ENCODE results near the gene KCNK10. TPM values are rescaled to one million over a fixed set of nuclear protein-coding genes. Genes with fewer than 3 reads are reported as not detected.

Gene KCNK10
- total RNA-seq, 6 donors from 2014 or later: 0.13 to 0.30 TPM; not detected in 4

DNA sequence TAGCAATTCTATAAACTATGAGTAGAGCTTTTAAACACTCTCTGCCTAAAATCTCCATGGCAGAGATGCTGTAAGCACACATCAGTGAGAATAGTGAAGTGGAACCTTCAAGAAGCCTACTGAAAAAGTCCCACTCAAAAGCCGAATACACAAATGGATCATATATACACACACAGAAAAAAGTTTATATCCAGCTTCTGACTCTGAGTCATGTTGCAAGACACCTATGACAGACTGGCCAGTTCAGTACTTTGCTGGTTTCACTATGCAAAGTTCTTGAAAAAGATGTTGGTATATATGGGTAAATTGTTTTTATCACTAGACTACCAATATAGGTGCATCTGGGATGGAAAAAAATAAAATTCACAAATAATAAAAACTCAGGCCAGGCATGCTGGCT is 126.1 kb downstream of the KCNK10 start:
- no peaks in the 10 kb centered on the region for H3K4me1 ChIP-seq
- H3K4me3 ChIP-seq: no peak overlapping the region
- H3K27ac ChIP-seq: no peak overlapping the region
- WGBS, 2 donors: 58 to 93% methylated on average over 1 of the region's 1 CpG
- no peaks in the 10 kb centered on the region for H3K36me3 ChIP-seq
- ATAC-seq (ENCODE audit: low FRiP score in 2 of 2) (no peak), DNase-seq (no peak)
- TF ChIP-seq, protein P1, sequence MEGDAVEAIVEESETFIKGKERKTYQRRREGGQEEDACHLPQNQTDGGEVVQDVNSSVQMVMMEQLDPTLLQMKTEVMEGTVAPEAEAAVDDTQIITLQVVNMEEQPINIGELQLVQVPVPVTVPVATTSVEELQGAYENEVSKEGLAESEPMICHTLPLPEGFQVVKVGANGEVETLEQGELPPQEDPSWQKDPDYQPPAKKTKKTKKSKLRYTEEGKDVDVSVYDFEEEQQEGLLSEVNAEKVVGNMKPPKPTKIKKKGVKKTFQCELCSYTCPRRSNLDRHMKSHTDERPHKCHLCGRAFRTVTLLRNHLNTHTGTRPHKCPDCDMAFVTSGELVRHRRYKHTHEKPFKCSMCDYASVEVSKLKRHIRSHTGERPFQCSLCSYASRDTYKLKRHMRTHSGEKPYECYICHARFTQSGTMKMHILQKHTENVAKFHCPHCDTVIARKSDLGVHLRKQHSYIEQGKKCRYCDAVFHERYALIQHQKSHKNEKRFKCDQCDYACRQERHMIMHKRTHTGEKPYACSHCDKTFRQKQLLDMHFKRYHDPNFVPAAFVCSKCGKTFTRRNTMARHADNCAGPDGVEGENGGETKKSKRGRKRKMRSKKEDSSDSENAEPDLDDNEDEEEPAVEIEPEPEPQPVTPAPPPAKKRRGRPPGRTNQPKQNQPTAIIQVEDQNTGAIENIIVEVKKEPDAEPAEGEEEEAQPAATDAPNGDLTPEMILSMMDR (IDR thresholded peaks at IDR 0.05): no peak
- TF ChIP-seq EP300 (IDR thresholded peaks at IDR 0.05) (no peak), POLR2A (IDR thresholded peaks at IDR 0.05) (no peak), POLR2AphosphoS5 (IDR thresholded peaks at IDR 0.05) (no peak)
- no peaks in the 10 kb centered on the region for H3K27me3 ChIP-seq
- H3K9me3 ChIP-seq: no peaks in the 10 kb centered on the region

- WGBS, 2 donors: 65 to 70% methylated on average over 7 of the region's 7 CpGs
- no peaks in the 10 kb centered on the region for H3K9me3 ChIP-seq
- no peak overlapping the region for H3K27ac ChIP-seq
- H3K4me3 ChIP-seq: no peak overlapping the region
- H3K27me3 ChIP-seq: no peaks in the 10 kb centered on the region
- ATAC-seq (ENCODE audit: low FRiP score in 2 of 2): no peak
- no peak for DNase-seq
- H3K4me1 ChIP-seq: no peaks in the 10 kb centered on the region
- TF ChIP-seq POLR2A (IDR thresholded peaks at IDR 0.05) (no peak), EP300 (IDR thresholded peaks at IDR 0.05) (no peak)
- no peaks in the 10 kb centered on the region for H3K36me3 ChIP-seq
These were observed 126.8 kb downstream of the KCNK10 start for GRCh38 chr14:88196116-88196890.

GRCh38 chr14:88195676-88196075 is 127.4 kb downstream of the KCNK10 start:
- DNase-seq: no peak
- H3K27ac ChIP-seq: no peak overlapping the region
- 26 to 36% methylated on average over 7 of the region's 7 CpGs for WGBS, 2 donors

DNA sequence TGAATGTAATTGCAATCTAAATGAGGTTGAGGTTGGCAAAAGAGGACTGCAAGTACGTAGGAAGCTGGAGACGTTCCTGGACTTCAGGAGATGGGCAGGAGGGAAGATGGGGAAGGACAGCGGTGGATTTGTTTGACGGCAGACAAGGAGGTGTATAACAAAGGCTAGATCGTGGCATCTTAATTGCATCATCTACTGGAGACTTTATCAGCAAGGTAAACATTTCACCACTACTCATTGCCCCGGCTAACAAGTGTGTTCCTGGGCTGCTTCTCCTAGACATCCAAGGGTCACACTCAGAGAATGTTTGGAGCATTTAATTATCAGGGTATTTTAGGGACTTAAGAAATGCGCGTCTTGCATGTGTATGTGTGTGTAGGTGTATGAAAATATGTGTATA is 128.5 kb downstream of the KCNK10 start:
- no peaks in the 10 kb centered on the region for H3K36me3 ChIP-seq
- peaks cover 0 to 3% (median 0%) of the 10 kb centered on the region in 4 donors for H3K4me1 ChIP-seq
- H3K27me3 ChIP-seq: no peaks in the 10 kb centered on the region
- no peak overlapping the region for H3K27ac ChIP-seq
- TF ChIP-seq, protein P1 (IDR thresholded peaks at IDR 0.05): no peak
- TF ChIP-seq EP300 (IDR thresholded peaks at IDR 0.05): no peak
- no peak for TF ChIP-seq POLR2AphosphoS5 (IDR thresholded peaks at IDR 0.05)
- no peak for TF ChIP-seq POLR2A (IDR thresholded peaks at IDR 0.05)
- H3K4me3 ChIP-seq: no peak overlapping the region
- H3K9me3 ChIP-seq: no peaks in the 10 kb centered on the region
- DNase-seq (no peak), ATAC-seq (ENCODE audit: low FRiP score in 2 of 2) (no peak)
- WGBS, 2 donors: 40 to 41% methylated on average over 8 of the region's 8 CpGs

More at GRCh38 chr14:88195676-88196075, 127.4 kb downstream of the KCNK10 start:
- Histone ChIP-seq H3K4me3 (no peak overlapping the region), H3K4me1 (no peaks in the 10 kb centered on the region), H3K9me3 (no peaks in the 10 kb centered on the region), H3K27me3 (no peaks in the 10 kb centered on the region), H3K36me3 (no peaks in the 10 kb centered on the region)
- no peak for ATAC-seq (ENCODE audit: low FRiP score in 2 of 2)
- TF ChIP-seq POLR2AphosphoS5 (IDR thresholded peaks at IDR 0.05) (no peak), POLR2A (IDR thresholded peaks at IDR 0.05) (no peak), EP300 (IDR thresholded peaks at IDR 0.05) (no peak)
- TF ChIP-seq, protein P1 (IDR thresholded peaks at IDR 0.05): no peak

DNA sequence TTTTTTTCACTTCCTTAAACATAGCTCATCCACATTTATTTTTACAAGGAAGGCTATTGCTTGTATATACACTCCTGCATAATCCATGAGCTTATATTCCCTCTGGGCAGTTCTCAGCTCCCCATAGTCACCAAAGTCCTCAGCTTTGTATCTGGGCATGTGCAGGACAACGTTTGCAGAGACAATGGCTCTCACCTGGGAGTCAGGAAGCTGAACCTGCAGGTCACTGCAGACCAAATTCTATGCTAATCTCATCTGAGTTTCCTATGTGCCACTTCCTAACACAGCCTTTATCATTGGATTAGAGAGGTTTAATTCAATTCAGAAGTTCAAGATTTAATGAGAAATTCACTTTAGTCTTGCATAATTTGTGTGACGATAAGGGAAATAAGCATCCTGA is 131.5 kb downstream of the KCNK10 start:
- Histone ChIP-seq H3K27ac (no peak overlapping the region), H3K4me3 (no peak overlapping the region), H3K4me1 (peaks cover 0 to 10% (median 3%) of the 10 kb centered on the region in 4 donors), H3K9me3 (no peaks in the 10 kb centered on the region), H3K36me3 (no peaks in the 10 kb centered on the region), H3K27me3 (no peaks in the 10 kb centered on the region)
- DNase-seq: no peak
- no peak for ATAC-seq (ENCODE audit: low FRiP score in 2 of 2)
- WGBS, 2 donors: 44 to 56% methylated on average over 2 of the region's 2 CpGs
- TF ChIP-seq EP300 (IDR thresholded peaks at IDR 0.05): no peak
- TF ChIP-seq, protein P1 (IDR thresholded peaks at IDR 0.05): no peak
- TF ChIP-seq POLR2A (IDR thresholded peaks at IDR 0.05): no peak
- no peak for TF ChIP-seq POLR2AphosphoS5 (IDR thresholded peaks at IDR 0.05)
